DND-41 (cell line): ENCODE measurements around the gene FOXJ3.

Experiments
- ATAC-seq: fragments of 200-7000 bp; cut with Tn5 transposase; 3 replicates; pipeline ENCODE4 v1.9.1; 2021; ENCODE audit warnings: low read depth; ENCODE audit not compliant: insufficient read depth
- DNase-seq: peaks from one replicate; pipeline ENCODE4 v3.0.0-alpha.2; 2020
- H2AFZ ChIP-seq: 2 replicates; pipeline ENCODE4 v1.6.0; 2012; ENCODE audit warnings: low read depth, low read length
- H3K27ac ChIP-seq: 2 replicates; pipeline ENCODE4 v1.5.1; 2012; ENCODE audit warnings: low read length, inconsistent platforms
- H3K27me3 ChIP-seq: fragments of 200-600 bp; sonication (generic); 2 replicates; pipeline ENCODE4 v1.6.0; 2012; ENCODE audit warnings: low read length, mild to moderate bottlenecking, inconsistent platforms; ENCODE audit not compliant: insufficient read depth, poor library complexity
- H3K36me3 ChIP-seq: 2 replicates; pipeline ENCODE4 v1.5.1; 2012; ENCODE audit warnings: low read length, inconsistent platforms; ENCODE audit not compliant: insufficient read depth
- H3K4me1 ChIP-seq: 2 replicates; pipeline ENCODE4 v1.5.1; 2012; ENCODE audit warnings: mild to moderate bottlenecking, low read length; ENCODE audit not compliant: insufficient read depth
- H3K4me2 ChIP-seq: 2 replicates; pipeline ENCODE4 v1.6.0; 2012; ENCODE audit warnings: mild to moderate bottlenecking, moderate library complexity, low read length, inconsistent platforms; ENCODE audit not compliant: insufficient read depth
- H3K4me3 ChIP-seq, 2 experiments: fragments of 200-600 bp in 1 of 2; shearing (Covaris generic) in 1 of 2; 2 replicates each; pipeline ENCODE4 v1.5.1; 2012 to 2016; ENCODE audit warnings: inconsistent platforms in 2 of 2, low read length in 2 of 2, mild to moderate bottlenecking in 2 of 2, low read depth in 1 of 2, moderate library complexity in 1 of 2
- H3K79me2 ChIP-seq: 2 replicates; pipeline ENCODE4 v1.6.0; 2012; ENCODE audit warnings: low read length, inconsistent platforms; ENCODE audit not compliant: insufficient read depth
- H3K9ac ChIP-seq: 2 replicates; pipeline ENCODE4 v1.6.0; 2012; ENCODE audit warnings: low read depth, mild to moderate bottlenecking, inconsistent platforms, low read length, moderate library complexity
- H3K9me3 ChIP-seq: 2 replicates; pipeline ENCODE4 v1.5.1; 2012; ENCODE audit warnings: low read length, moderate library complexity, mild to moderate bottlenecking, inconsistent platforms; ENCODE audit not compliant: insufficient read depth, severe bottlenecking
- H4K20me1 ChIP-seq: 2 replicates; pipeline ENCODE4 v1.6.0; 2012; ENCODE audit warnings: low read length; ENCODE audit not compliant: insufficient read depth
- CTCF ChIP-seq: IDR thresholded peaks from 2 replicates; pipeline ENCODE4 v1.5.1; 2012; ENCODE audit warnings: borderline replicate concordance, low read length, moderate library complexity, mild to moderate bottlenecking; ENCODE audit not compliant: poor library complexity, severe bottlenecking; ENCODE audit errors: extremely low read depth
- EZH2 ChIP-seq: IDR thresholded peaks from 3 replicates; pipeline ENCODE4 v1.6.1; 2012; ENCODE audit warnings: borderline replicate concordance, low read depth, mild to moderate bottlenecking, moderate library complexity, low read length, inconsistent platforms; ENCODE audit not compliant: severe bottlenecking

FOXJ3 gene

GRCh38 chr1:42364542-42364941 lies 29.5 kb upstream of the FOXJ3 start:
- no peak overlapping the region for H3K9ac ChIP-seq

GRCh38 chr1:42364089-42364488 lies 29.1 kb upstream of the FOXJ3 start:
- no peak overlapping the region for H3K27ac ChIP-seq
- H3K36me3 ChIP-seq = no peaks in the 10 kb centered on the region
- H3K9ac ChIP-seq = no peak overlapping the region
- DNase-seq (no peak), ATAC-seq (no peak)
- H3K9me3 ChIP-seq = no peaks in the 10 kb centered on the region
- no peaks in the 10 kb centered on the region for H3K4me1 ChIP-seq
- no peak overlapping the region for H3K4me3 ChIP-seq
- no peaks in the 10 kb centered on the region for H4K20me1 ChIP-seq
- no peak overlapping the region for H3K4me2 ChIP-seq
- TF ChIP-seq EZH2 = no peak
- H2AFZ ChIP-seq = no peak overlapping the region
- H3K27me3 ChIP-seq = peaks cover under 1% of the 10 kb centered on the region
- H3K79me2 ChIP-seq = no peaks in the 10 kb centered on the region

More at GRCh38 chr1:42364542-42364941, 29.5 kb upstream of the FOXJ3 start:
- no peak for TF ChIP-seq CTCF
- no peak for TF ChIP-seq EZH2
- H3K4me3 ChIP-seq = no peak overlapping the region
- H3K27ac ChIP-seq = no peak overlapping the region
- no peaks in the 10 kb centered on the region for H3K79me2 ChIP-seq
- peaks cover 5% of the 10 kb centered on the region for H3K27me3 ChIP-seq
- no peak overlapping the region for H2AFZ ChIP-seq
- H3K4me1 ChIP-seq = no peaks in the 10 kb centered on the region
- ATAC-seq (no peak), DNase-seq (no peak)
- H4K20me1 ChIP-seq = no peaks in the 10 kb centered on the region
- H3K4me2 ChIP-seq = no peak overlapping the region
- H3K9me3 ChIP-seq = no peaks in the 10 kb centered on the region
- H3K36me3 ChIP-seq = no peaks in the 10 kb centered on the region

GRCh38 chr1:42359466-42359865 lies 24.4 kb upstream of the FOXJ3 start:
- Histone ChIP-seq H3K79me2 (no peaks in the 10 kb centered on the region), H2AFZ (no peak overlapping the region), H3K9ac (no peak overlapping the region), H3K27ac (no peak overlapping the region), H4K20me1 (no peaks in the 10 kb centered on the region), H3K27me3 (peaks cover 14% of the 10 kb centered on the region), H3K4me3 (no peak overlapping the region), H3K4me1 (no peaks in the 10 kb centered on the region), H3K9me3 (no peaks in the 10 kb centered on the region), H3K4me2 (no peak overlapping the region), H3K36me3 (no peaks in the 10 kb centered on the region)
- TF ChIP-seq EZH2 (no peak), CTCF (no peak)
- ATAC-seq (no peak), DNase-seq (no peak)

GRCh38 chr1:42358791-42359190 lies 23.8 kb upstream of the FOXJ3 start:
- no peaks in the 10 kb centered on the region for H4K20me1 ChIP-seq
- ATAC-seq = no peak

More at GRCh38 chr1:42358791-42359190, 23.8 kb upstream of the FOXJ3 start:
- no peak for DNase-seq
- H3K4me3 ChIP-seq = no peak overlapping the region
- H3K4me1 ChIP-seq = no peaks in the 10 kb centered on the region
- H2AFZ ChIP-seq = no peak overlapping the region
- no peaks in the 10 kb centered on the region for H3K9me3 ChIP-seq
- peaks cover 14% of the 10 kb centered on the region for H3K27me3 ChIP-seq
- H3K79me2 ChIP-seq = no peaks in the 10 kb centered on the region
- no peak overlapping the region for H3K27ac ChIP-seq
- H3K9ac ChIP-seq = no peak overlapping the region
- no peaks in the 10 kb centered on the region for H3K36me3 ChIP-seq
- TF ChIP-seq EZH2 = no peak
- no peak for TF ChIP-seq CTCF
- H3K4me2 ChIP-seq = no peak overlapping the region
